GM19239 (cell line): Measurements from ENCODE around the gene BLVRB.
A peak's percentile ranks its signal among the peaks of the same experiment; 100 is the strongest.
"Not testable (repeated sequence)": the region's sequence is repeated elsewhere in the genome, so short reads cannot be mapped to it uniquely, and the experiment has no call there.

Experiments used
- DNase-seq: peaks from one replicate; pipeline ENCODE4 v3.0.0; 2011; ENCODE audit warnings: low spot score; ENCODE audit not compliant: insufficient read length
- FAIRE-seq: peaks from 2 replicates; lab custom pipeline; 2011; peaks lifted over from hg19 to GRCh38; lab: Jason Lieb, UNC

BLVRB gene

GRCh38 chr19:40465557-40466218 lies at the start of gene BLVRB:
Gene BLVRB, minus strand, starts transcription at chr19:40465745. Its CDS starts 57 bp downstream, at chr19:40465688.
- FAIRE-seq (peak; percentile 95), DNase-seq (peak; percentile 98)

- FAIRE-seq = no peak
- DNase-seq = no peak
Observed at GRCh38 chr19:40513741-40514315, 48.3 kb upstream of the BLVRB start.

- FAIRE-seq = no peak
- DNase-seq = no peak
Observed at GRCh38 chr19:40513345-40513678, 47.8 kb upstream of the BLVRB start.

- FAIRE-seq = no peak
- DNase-seq = no peak
Observed at GRCh38 chr19:40512473-40513344, 47.2 kb upstream of the BLVRB start.

GRCh38 chr19:40512110-40512472 lies 46.5 kb upstream of the BLVRB start:
- no peak for FAIRE-seq
- no peak for DNase-seq

GRCh38 chr19:40511487-40511886 lies 45.9 kb upstream of the BLVRB start:
- no peak for DNase-seq
- no peak for FAIRE-seq

GRCh38 chr19:40510526-40511115 lies 45.1 kb upstream of the BLVRB start:
- no peak for DNase-seq
- FAIRE-seq = no peak

- FAIRE-seq = no peak
- no peak for DNase-seq
Observed at GRCh38 chr19:40508739-40509260, 43.3 kb upstream of the BLVRB start.

GRCh38 chr19:40507892-40508291 lies 42.3 kb upstream of the BLVRB start:
- no peak for FAIRE-seq
- DNase-seq = no peak

- FAIRE-seq (no peak), DNase-seq (no peak)
Observed at GRCh38 chr19:40506099-40506498, 40.6 kb upstream of the BLVRB start.

- FAIRE-seq (no peak), DNase-seq (no peak)
Observed at GRCh38 chr19:40503320-40503695, 37.8 kb upstream of the BLVRB start.

GRCh38 chr19:40502647-40503319 lies 37.2 kb upstream of the BLVRB start:
- DNase-seq = no peak
- FAIRE-seq = no peak

GRCh38 chr19:40502081-40502480 lies 36.5 kb upstream of the BLVRB start:
- FAIRE-seq (no peak), DNase-seq (no peak)

GRCh38 chr19:40501599-40501998 lies 36.1 kb upstream of the BLVRB start:
- FAIRE-seq = no peak
- no peak for DNase-seq

- not testable (repeated sequence) for FAIRE-seq, DNase-seq
Observed at GRCh38 chr19:40500678-40501530, 35.4 kb upstream of the BLVRB start.

GRCh38 chr19:40499320-40499719 lies 33.8 kb upstream of the BLVRB start:
- FAIRE-seq = no peak
- no peak for DNase-seq

- no peak for DNase-seq
- FAIRE-seq = no peak
Observed at GRCh38 chr19:40497214-40497613, 31.7 kb upstream of the BLVRB start.

- DNase-seq (no peak), FAIRE-seq (no peak)
Observed at GRCh38 chr19:40494191-40494838, 28.8 kb upstream of the BLVRB start.

GRCh38 chr19:40493778-40494177 lies 28.2 kb upstream of the BLVRB start:
- DNase-seq (no peak), FAIRE-seq (no peak)
